Germinal center (tissue), 1 donor: ENCODE measurements around the gene PIK3IP1.
A peak's percentile ranks its signal among the peaks of the same experiment; 100 is the strongest.
"Not testable (repeated sequence)": the region's sequence is repeated elsewhere in the genome, so short reads cannot be mapped to it uniquely, and the experiment has no call there.

ENCODE experiments used
- DNase-seq: peaks from one replicate; pipeline ENCODE4 v3.0.0; 2012; ENCODE audit warnings: mixed read lengths, low spot score

Gene PIK3IP1, protein sequence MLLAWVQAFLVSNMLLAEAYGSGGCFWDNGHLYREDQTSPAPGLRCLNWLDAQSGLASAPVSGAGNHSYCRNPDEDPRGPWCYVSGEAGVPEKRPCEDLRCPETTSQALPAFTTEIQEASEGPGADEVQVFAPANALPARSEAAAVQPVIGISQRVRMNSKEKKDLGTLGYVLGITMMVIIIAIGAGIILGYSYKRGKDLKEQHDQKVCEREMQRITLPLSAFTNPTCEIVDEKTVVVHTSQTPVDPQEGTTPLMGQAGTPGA

DNA sequence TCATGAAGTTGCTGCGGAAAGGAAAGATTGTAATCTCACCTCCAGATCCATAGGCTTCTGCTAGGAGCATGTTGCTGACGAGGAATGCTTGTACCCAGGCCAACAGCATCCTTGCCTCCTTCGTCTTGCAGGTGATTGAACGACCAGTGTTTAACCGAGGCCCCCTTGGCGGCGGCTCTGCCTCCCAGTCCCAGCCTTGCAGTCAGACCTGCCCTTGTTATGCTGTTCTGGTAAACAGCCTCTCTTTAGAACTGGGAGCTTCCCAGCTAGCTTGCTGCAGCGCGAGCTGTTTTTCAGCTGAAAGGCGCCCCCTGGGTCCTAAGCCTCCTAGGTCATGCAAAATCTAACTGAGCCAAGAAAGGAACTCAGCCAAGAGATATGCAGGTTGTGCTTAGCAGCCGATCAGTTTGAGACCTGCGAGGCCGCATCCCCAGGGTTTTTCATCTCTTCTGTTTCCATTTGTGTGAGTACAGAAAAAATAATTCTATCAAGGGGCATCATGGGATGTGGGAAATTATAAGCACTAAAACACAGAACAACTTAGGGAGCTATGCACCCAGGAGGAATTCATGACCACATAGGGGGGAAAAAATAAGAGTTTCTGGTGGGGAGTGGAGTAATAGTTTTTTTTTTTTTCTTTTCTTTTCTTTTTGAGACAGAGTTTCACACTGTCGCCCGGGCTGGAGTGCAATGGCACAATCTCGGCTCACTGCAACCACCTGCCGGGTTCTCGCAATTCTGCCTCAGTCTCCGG, at the start of gene PIK3IP1:
PIK3IP1 (minus strand) TSS at position 253 of the 754 bp plus-strand sequence; CDS start at position 109, 144 bp downstream.
- peak; percentile 73 for DNase-seq

DNA sequence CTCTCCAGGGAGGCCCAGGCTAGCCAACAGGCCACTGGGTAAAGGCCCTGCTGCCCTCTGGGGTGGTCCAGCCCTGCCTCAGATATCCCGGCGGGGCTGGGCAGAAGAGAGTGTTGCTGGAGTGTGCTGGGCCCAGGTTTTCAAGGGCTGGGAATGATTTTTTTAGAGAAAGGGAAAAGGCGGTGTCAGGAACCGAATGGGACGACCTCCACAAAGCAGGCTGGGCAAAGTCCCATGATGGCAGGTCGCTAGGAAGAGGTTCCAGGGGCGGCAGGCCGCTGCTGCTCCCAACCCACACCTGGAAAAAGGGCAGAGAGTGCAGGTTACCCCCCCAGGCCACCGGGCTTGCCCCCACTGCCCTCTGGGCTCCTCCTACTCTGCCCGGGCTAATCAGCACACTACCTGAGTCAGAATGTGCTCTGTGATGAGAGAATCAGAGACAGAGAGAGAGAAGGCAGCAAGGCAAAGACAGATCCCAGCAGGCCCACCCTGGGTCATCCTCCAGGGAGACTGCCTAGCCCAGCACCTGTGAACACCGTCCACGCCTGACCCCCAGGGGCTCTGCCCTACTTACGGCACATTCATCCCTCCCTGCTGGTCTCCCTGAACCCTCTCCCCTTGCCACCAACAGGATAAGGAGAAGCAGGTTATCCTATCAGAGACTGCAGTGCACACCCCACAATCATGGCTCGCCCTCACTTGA, 49.2 kb upstream of the PIK3IP1 start:
- no peak for DNase-seq

DNA sequence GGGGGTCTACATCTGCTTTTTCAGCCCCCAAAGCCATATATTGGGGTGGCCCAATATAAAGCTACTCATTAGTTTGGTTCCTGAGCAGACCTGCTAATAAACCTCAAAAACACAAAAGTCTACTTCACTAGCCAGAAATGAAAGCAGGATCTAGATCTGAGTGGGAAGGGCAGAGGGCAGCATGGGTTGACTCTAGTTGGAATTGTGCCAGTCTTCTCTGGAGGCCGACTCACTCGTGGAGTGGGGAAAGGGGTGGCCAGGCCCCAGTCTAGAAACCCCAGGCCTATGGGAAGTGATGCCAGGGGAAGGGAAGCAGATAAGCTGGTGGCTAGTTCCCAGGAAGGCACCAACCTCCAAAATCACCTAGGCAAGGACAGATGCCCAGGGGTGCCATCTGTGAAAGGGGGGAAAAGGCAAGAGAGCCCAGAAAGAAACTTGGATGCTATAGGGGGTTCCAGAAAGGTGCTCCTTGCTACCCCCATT, 48.5 kb upstream of the PIK3IP1 start:
- no peak for DNase-seq

- DNase-seq, result no peak
Measured at GRCh38 chr22:31340360-31340759, 48.1 kb upstream of the PIK3IP1 start.

DNA sequence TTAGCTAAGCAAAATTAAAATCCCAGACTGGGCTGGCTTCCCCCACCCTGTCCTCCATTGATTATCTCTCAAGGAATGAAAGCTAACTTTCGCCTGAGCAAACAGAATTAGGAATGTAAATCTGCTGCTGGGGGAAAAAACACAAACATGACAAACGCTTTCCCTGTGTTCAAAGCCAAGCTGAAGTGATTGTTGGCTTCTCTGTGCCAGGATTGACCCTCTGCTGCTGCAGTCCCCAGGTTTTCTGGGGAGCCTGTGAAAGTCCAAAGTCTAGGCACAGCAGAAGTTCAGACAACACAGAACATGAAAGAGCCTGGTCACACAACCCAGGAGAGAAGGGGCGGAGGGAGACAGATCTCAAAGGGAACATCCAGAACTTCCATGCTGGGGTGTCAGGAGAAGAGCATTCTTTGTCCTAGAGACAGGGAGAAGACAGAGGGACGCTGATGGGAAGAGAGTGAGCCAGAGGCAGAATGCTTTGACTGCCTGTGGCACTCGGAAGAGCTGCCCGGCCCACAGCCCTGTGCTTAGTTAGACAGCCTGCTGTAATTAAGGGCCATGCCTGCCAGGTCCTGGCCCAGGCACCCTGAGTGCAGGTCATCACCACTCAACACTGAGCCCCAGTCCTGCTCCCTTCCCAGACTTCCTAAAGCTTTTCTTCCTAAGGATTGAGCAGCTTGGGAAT, 47.0 kb upstream of the PIK3IP1 start:
- no peak for DNase-seq

- no peak for DNase-seq
Measured at GRCh38 chr22:31337178-31337577, 44.9 kb upstream of the PIK3IP1 start.

GRCh38 chr22:31334329-31334728, 42.0 kb upstream of the PIK3IP1 start:
- DNase-seq, result no peak

GRCh38 chr22:31333641-31334040, 41.4 kb upstream of the PIK3IP1 start:
- no peak for DNase-seq

DNA sequence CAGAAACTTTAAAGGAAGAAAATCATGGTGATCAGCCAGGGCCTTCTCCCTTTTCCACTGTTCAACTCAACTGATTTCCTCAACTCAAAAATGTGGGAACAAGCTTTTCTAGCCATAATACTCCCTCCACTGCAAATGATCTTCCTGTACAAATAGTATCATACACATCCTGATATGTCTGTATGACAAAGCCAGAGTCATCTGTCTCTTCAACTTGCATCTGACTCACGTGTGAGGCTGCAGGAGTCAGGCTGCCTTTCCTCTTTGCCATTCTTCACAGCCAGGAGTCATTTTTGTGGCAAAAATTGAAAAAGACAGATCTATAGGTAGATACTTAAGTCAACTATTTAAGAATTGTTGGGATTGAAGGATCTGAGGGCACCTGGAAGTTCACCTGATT, 40.6 kb upstream of the PIK3IP1 start:
- DNase-seq, result no peak

- DNase-seq, result no peak
Measured at GRCh38 chr22:31332010-31332409, 39.7 kb upstream of the PIK3IP1 start.

DNA sequence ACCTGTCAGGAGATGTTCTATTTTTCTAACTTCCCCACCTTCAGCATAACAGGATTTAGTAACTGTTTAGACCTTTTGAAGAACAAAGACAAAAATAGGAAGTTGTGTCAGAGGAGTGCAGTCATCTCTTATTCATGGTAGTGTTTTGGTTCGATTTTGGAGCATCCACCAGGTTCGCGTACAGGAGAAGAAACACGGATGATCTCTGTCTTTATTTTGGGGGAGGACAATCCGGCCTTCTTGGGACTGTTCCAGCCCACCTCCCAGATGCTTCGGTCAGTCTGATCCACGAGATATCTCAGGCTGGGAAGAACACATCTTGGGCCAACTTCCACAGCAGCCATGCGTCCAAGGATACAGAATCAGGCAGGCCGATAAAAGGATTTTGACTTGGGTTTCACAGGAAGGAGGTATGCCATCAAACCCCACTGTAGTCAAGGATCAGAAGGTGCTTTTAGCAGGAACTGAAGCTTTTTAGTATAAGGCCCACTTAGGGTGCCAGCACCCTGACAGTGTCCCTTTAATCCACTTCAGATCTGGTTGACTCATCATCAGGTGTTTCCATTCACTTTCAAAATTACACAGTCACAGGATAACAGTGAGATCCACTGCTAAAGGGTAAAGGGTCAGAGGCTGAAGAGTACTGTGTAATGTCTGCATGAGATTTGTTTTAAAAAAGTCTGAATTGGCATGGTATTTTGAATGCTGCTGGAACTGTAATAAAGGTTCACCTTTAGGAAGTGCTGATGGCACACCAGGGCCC, 37.3 kb upstream of the PIK3IP1 start:
- DNase-seq, result no peak

GRCh38 chr22:31329029-31329428, 36.7 kb upstream of the PIK3IP1 start:
- DNase-seq, result no peak

DNA sequence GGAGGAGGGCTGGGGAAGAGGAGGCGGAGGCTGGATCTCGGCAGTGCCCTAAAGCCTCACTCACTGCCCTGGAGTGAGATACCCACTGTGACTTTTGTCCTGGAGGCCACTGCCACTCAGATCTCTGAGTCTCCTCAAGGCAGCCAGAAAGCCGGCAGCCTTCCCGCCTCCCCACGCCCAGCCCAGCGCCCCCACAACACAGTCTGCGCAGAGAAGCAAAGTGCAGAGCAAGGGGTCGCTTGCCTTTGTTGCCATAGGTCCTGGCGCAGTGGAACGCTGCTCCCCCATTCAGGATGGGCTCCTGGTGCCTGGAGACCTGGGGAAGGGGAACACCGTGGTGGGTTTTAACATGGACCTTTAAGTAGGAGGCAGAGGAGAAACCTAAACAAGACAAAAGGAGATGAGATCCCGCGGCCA, 36.3 kb upstream of the PIK3IP1 start:
- DNase-seq, result no peak

GRCh38 chr22:31327806-31328543, 35.7 kb upstream of the PIK3IP1 start:
- DNase-seq, result no peak

GRCh38 chr22:31326877-31327276, 34.6 kb upstream of the PIK3IP1 start:
- DNase-seq, result no peak

- DNase-seq, result no peak
Measured at GRCh38 chr22:31323578-31324550, 31.6 kb upstream of the PIK3IP1 start.

- DNase-seq, result no peak
Measured at GRCh38 chr22:31321421-31321820, 29.1 kb upstream of the PIK3IP1 start.

DNA sequence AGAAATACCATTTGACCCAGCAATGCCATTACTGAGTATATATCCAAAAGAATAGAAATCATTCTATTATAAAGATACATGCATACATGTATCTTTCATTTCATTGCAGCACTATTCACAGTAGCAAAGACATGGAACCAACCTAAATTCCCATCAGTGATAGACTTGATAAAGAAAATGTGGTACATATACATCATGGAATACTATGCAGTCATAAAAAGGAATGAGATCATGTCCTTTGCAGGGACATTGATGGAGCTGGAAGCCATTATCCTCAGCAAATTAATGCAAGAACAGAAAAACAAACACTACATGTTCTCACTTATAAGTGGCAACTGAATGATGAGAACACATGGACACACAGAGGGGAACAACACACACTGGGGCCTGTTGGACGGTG, 21.9 kb upstream of the PIK3IP1 start:
- not testable (repeated sequence) for DNase-seq

DNA sequence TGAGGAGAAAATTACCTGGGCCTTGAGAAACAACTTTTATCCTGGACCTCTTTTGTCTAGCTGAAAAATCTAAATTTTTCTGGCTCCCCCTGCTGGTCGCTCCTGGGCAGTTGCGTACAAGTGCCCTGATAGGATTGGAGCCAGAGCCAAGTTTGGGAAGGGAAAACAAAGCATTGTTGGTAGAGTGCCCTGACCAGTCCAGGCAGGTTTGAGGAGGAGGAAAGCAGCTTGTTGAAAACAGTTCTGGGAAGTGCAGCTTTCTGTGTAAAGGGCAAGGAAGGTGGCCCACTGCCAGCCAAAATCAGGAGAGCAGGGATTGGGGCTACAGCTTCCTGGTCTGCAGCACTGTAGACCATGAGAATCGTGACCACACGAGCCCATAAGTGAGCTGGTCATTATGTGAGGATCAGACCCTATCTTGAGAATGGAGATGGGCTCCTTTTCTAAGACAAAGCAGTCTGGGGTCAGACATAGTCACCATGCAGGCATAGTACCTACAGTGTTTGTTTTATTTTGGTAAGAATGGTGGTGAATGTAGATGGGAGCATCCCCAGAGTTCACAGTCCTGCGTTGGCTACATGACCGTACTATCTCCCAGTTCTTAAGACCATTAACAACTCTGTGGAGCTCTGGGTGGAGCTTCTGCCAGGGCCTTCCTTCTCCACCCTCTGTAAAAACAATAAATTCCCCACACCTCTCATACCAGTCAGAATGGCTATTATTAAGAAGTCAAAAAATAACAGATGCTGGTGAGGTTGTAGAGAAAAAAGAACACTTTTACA, 21.3 kb upstream of the PIK3IP1 start:
- DNase-seq, result peak; percentile 67
